Right lobe of liver (tissue), 4 donors: Measurements from ENCODE around the gene CEP85L.

ENCODE experiments used
- POLR2A ChIP-seq: fragments of 450-650 bp; IDR thresholded peaks from one replicate; pipeline ENCODE4 v1.6.1; 2017; ENCODE audit warnings: antibody characterized with exemption, mild to moderate bottlenecking
- TF ChIP-seq, protein P1 (sequence below), 4 donors: fragments of 200-600 bp in 3 of 4; fragments of 450-650 bp in 1 of 4; IDR thresholded peaks; one replicate each; pipeline versions ENCODE4 v1.5.1 to v1.8.0; 2016 to 2022; ENCODE audit warnings: antibody characterized with exemption in 4 of 4, mild to moderate bottlenecking in 2 of 4
- donor health status: DM: no; HTN: no; CAD: no.
- donor health status: DM: no; HTN: no; CAD: no.
- donor health status: DM: no; HTN: yes; CAD: no.

DNA sequence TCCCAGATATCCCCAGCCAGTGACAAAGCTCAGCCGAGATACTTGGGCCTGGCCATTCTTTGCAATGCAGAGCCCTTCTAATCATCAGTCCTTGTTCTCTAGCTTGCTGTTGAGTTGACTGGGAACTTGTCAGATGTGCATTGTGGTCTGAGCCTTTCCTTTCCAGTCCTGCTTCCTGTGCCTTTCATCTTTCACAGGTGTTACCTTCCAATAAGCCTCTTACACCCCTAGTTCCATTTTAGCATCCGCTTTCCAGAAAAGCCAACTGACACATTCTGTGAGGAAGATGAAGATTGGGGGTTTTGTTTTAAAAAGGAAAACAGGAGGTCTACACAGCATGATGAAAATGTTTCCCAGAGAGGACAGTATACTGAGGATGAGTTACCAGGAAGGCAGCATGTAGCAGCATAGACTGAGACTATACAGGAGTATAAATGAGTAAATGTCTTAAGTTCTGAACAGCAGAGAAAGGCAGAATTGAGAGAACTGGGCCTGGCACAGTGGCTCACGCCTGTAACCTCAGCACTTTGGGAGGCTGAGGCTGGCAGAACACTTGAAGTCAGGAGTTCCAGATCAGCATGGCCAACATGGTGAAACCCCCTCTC is 5.6 kb upstream of the CEP85L start:
- TF ChIP-seq, protein P1, sequence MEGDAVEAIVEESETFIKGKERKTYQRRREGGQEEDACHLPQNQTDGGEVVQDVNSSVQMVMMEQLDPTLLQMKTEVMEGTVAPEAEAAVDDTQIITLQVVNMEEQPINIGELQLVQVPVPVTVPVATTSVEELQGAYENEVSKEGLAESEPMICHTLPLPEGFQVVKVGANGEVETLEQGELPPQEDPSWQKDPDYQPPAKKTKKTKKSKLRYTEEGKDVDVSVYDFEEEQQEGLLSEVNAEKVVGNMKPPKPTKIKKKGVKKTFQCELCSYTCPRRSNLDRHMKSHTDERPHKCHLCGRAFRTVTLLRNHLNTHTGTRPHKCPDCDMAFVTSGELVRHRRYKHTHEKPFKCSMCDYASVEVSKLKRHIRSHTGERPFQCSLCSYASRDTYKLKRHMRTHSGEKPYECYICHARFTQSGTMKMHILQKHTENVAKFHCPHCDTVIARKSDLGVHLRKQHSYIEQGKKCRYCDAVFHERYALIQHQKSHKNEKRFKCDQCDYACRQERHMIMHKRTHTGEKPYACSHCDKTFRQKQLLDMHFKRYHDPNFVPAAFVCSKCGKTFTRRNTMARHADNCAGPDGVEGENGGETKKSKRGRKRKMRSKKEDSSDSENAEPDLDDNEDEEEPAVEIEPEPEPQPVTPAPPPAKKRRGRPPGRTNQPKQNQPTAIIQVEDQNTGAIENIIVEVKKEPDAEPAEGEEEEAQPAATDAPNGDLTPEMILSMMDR (IDR thresholded peaks at IDR 0.05) = no peak
- TF ChIP-seq POLR2A = no peak
